WTC11 (cell line): ENCODE data around the gene PLA2G4E. TPM values are rescaled to one million over a fixed set of nuclear protein-coding genes. Genes with fewer than 3 reads are reported as not detected.

Source experiments
- ATAC-seq: fragments of 200-7000 bp; cut with Tn5 transposase; 2 replicates; pipeline ENCODE4 v1.10.0; 2021; ENCODE audit warnings: mild to moderate bottlenecking, moderate library complexity
- CTCF ChIA-PET: fragments of 300-600 bp; sonication (Branson Sonifier 250); formaldehyde crosslinking; loops from one replicate; lab custom pipeline; 2021; ENCODE audit warnings: antibody characterized with exemption; lab: Charles Lee
- POLR2A ChIA-PET: fragments of 350-600 bp; sonication (Branson Sonifier 250); formaldehyde crosslinking; loops from one replicate; lab custom pipeline; 2021; ENCODE audit warnings: antibody characterized with exemption; lab: Charles Lee
- DNase-seq: peaks from one replicate; pipeline ENCODE4 v3.0.0; 2021; ENCODE audit warnings: low spot score
- H3K27ac Mint-ChIP-seq: 2 replicates; pipeline ENCODE4 v1.8.0; 2021; ENCODE audit warnings: mixed read lengths
- H3K27me3 Mint-ChIP-seq: 2 replicates; pipeline ENCODE4 v1.8.0; 2021; ENCODE audit warnings: low read depth, mild to moderate bottlenecking, moderate library complexity, mixed read lengths
- H3K36me3 Mint-ChIP-seq: 2 replicates; pipeline ENCODE4 v1.8.0; 2021; ENCODE audit warnings: mixed read lengths
- H3K4me1 Mint-ChIP-seq: 2 replicates; pipeline ENCODE4 v1.8.0; 2022; ENCODE audit warnings: mixed read lengths
- H3K4me3 Mint-ChIP-seq: 2 replicates; pipeline ENCODE4 v1.8.0; 2021; ENCODE audit warnings: mild to moderate bottlenecking, moderate library complexity, mixed read lengths
- H3K9me3 Mint-ChIP-seq: 2 replicates; pipeline ENCODE4 v1.8.0; 2021; ENCODE audit warnings: mixed read lengths
- AFF4 ChIP-seq: sonication (generic); formaldehyde crosslinking; IDR thresholded peaks from 2 replicates; pipeline ENCODE4 v1.8.1; 2023; ENCODE audit warnings: mild to moderate bottlenecking, missing genetic modification reagents, borderline replicate concordance
- ATF1 ChIP-seq: sonication (generic); formaldehyde crosslinking; IDR thresholded peaks from 2 replicates; pipeline ENCODE4 v1.8.1; 2023; ENCODE audit warnings: mild to moderate bottlenecking, moderate library complexity, missing genetic modification reagents
- ATF3 ChIP-seq: sonication (generic); formaldehyde crosslinking; conservative IDR thresholded peaks from 2 replicates; pipeline ENCODE4 v1.8.1; 2022; ENCODE audit warnings: mild to moderate bottlenecking, missing genetic modification reagents
- ATF6 ChIP-seq: sonication (generic); formaldehyde crosslinking; IDR thresholded peaks from 2 replicates; pipeline ENCODE4 v1.8.1; 2023; ENCODE audit warnings: mild to moderate bottlenecking, missing genetic modification reagents
- ESRRA ChIP-seq: sonication (generic); formaldehyde crosslinking; IDR thresholded peaks from 2 replicates; pipeline ENCODE4 v1.8.1; 2022; ENCODE audit warnings: mild to moderate bottlenecking, missing genetic modification reagents, borderline replicate concordance
- FOXK1 ChIP-seq: sonication (generic); formaldehyde crosslinking; IDR thresholded peaks from 2 replicates; pipeline ENCODE4 v1.8.0; 2022; ENCODE audit warnings: mild to moderate bottlenecking, moderate library complexity, missing genetic modification reagents
- GABPB1 ChIP-seq: sonication (generic); formaldehyde crosslinking; IDR thresholded peaks from 2 replicates; pipeline ENCODE4 v1.8.1; 2023; ENCODE audit warnings: mild to moderate bottlenecking, missing genetic modification reagents
- GRHL2 ChIP-seq: fragments of 250-450 bp; sonication (Bioruptor Pico); IDR thresholded peaks from 2 replicates; pipeline ENCODE4 v1.8.0; 2022; ENCODE audit warnings: mild to moderate bottlenecking, moderate library complexity; ENCODE audit not compliant: insufficient replicate concordance, severe bottlenecking
- IRF2 ChIP-seq: sonication (generic); formaldehyde crosslinking; IDR thresholded peaks from 2 replicates; pipeline ENCODE4 v1.8.0; 2022; ENCODE audit warnings: low read depth, missing genetic modification reagents, borderline replicate concordance
- JAZF1 ChIP-seq: fragments of 250-450 bp; sonication (Bioruptor Pico); IDR thresholded peaks from 2 replicates; pipeline ENCODE4 v1.9.0; 2021; ENCODE audit warnings: moderate library complexity, mild to moderate bottlenecking, inconsistent platforms
- NR1H2 ChIP-seq: sonication (generic); formaldehyde crosslinking; IDR thresholded peaks from 2 replicates; pipeline ENCODE4 v1.9.0; 2021; ENCODE audit warnings: mild to moderate bottlenecking, moderate library complexity, missing genetic modification reagents
- PRDM15 ChIP-seq: sonication (generic); formaldehyde crosslinking; IDR thresholded peaks from 2 replicates; pipeline ENCODE4 v1.8.0; 2022; ENCODE audit warnings: missing genetic modification reagents
- SMAD3 ChIP-seq: sonication (generic); formaldehyde crosslinking; IDR thresholded peaks from 2 replicates; pipeline ENCODE4 v1.8.0; 2022; ENCODE audit warnings: missing genetic modification reagents, mild to moderate bottlenecking, borderline replicate concordance
- USF2 ChIP-seq: sonication (generic); formaldehyde crosslinking; IDR thresholded peaks from 2 replicates; pipeline ENCODE4 v1.8.1; 2023; ENCODE audit warnings: mild to moderate bottlenecking, missing genetic modification reagents, moderate library complexity
- ZNF121 ChIP-seq: sonication (generic); formaldehyde crosslinking; IDR thresholded peaks from 2 replicates; pipeline ENCODE4 v1.8.0; 2023; ENCODE audit warnings: missing genetic modification reagents
- ZNF317 ChIP-seq: sonication (generic); formaldehyde crosslinking; IDR thresholded peaks from 2 replicates; pipeline ENCODE4 v1.8.1; 2023; ENCODE audit warnings: low read depth, mild to moderate bottlenecking, moderate library complexity, missing genetic modification reagents, borderline replicate concordance
- total RNA-seq: library from RNA; stranded (reverse); gene quantifications from 3 replicates; pipeline ENCODE4 v1.2.3, GENCODE V29; 2021
- TF ChIP-seq, protein P1 (sequence below): fragments of 250-450 bp; sonication (Bioruptor Pico); IDR thresholded peaks from 2 replicates; pipeline ENCODE4 v2.1.2; 2022; ENCODE audit warnings: mild to moderate bottlenecking, moderate library complexity
- TF ChIP-seq, protein P2 (sequence below): sonication (generic); formaldehyde crosslinking; IDR thresholded peaks from 2 replicates; pipeline ENCODE4 v1.8.1; 2022; ENCODE audit warnings: low read depth, mild to moderate bottlenecking, moderate library complexity, missing genetic modification reagents, borderline replicate concordance
- TF ChIP-seq, protein P3 (sequence below): fragments of 250-450 bp; sonication (Bioruptor Pico); IDR thresholded peaks from 2 replicates; pipeline ENCODE4 v1.9.0; 2021; ENCODE audit warnings: moderate library complexity, mild to moderate bottlenecking, inconsistent platforms, borderline replicate concordance
- TF ChIP-seq, protein P4 (sequence below): sonication (generic); formaldehyde crosslinking; conservative IDR thresholded peaks from 2 replicates; pipeline ENCODE4 v1.8.1; 2023; ENCODE audit warnings: mild to moderate bottlenecking, low read depth, missing genetic modification reagents, moderate library complexity

PLA2G4E gene
- total RNA-seq, 1 experiment from 2014 or later: not detected

GRCh38 chr15:42068601-42069000 is 47.8 kb upstream of the PLA2G4E start:
- ATAC-seq (no peak), DNase-seq (no peak)
- CTCF ChIA-PET: interaction anchor here (1.0 to 9.2 kb wide), 10 partner anchors 12 to 340 kb away, joined by 3 to 164 read pairs (median 5); no protein-coding TSS in a partner anchor
- Mint-ChIP-seq H3K36me3 (no peaks in the 10 kb centered on the region), H3K4me3 (no peak overlapping the region), H3K27ac (no peak overlapping the region), H3K9me3 (no peaks in the 10 kb centered on the region), H3K4me1 (peaks cover 5% of the 10 kb centered on the region)
- POLR2A ChIA-PET: no interaction called here
- TF ChIP-seq FOXK1 (no peak), AFF4 (no peak), PRDM15 (CRISPR knock-in tag) (no peak), ZNF317 (CRISPR knock-in tag) (no peak), ESRRA (no peak), JAZF1 (CRISPR knock-in tag) (no peak), ATF1 (CRISPR knock-in tag) (no peak), USF2 (CRISPR knock-in tag) (no peak), ATF3 (CRISPR knock-in tag) (no peak), NR1H2 (CRISPR knock-in tag) (no peak), ATF6 (CRISPR knock-in tag) (no peak), GRHL2 (CRISPR knock-in tag) (no peak), SMAD3 (CRISPR knock-in tag) (no peak), ZNF121 (CRISPR knock-in tag) (no peak), IRF2 (CRISPR knock-in tag) (no peak), GABPB1 (no peak)
- TF ChIP-seq, protein P1, sequence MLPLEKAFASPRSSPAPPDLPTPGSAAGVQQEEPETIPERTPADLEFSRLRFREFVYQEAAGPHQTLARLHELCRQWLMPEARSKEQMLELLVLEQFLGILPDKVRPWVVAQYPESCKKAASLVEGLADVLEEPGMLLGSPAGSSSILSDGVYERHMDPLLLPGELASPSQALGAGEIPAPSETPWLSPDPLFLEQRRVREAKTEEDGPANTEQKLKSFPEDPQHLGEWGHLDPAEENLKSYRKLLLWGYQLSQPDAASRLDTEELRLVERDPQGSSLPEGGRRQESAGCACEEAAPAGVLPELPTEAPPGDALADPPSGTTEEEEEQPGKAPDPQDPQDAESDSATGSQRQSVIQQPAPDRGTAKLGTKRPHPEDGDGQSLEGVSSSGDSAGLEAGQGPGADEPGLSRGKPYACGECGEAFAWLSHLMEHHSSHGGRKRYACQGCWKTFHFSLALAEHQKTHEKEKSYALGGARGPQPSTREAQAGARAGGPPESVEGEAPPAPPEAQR: no peak
- TF ChIP-seq, protein P2, sequence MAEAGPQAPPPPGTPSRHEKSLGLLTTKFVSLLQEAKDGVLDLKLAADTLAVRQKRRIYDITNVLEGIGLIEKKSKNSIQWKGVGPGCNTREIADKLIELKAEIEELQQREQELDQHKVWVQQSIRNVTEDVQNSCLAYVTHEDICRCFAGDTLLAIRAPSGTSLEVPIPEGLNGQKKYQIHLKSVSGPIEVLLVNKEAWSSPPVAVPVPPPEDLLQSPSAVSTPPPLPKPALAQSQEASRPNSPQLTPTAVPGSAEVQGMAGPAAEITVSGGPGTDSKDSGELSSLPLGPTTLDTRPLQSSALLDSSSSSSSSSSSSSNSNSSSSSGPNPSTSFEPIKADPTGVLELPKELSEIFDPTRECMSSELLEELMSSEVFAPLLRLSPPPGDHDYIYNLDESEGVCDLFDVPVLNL: no peak
- TF ChIP-seq, protein P3, sequence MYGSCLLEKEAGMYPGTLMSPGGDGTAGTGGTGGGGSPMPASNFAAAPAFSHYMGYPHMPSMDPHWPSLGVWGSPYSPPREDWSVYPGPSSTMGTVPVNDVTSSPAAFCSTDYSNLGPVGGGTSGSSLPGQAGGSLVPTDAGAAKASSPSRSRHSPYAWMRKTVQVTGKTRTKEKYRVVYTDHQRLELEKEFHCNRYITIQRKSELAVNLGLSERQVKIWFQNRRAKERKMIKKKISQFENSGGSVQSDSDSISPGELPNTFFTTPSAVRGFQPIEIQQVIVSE (CRISPR knock-in tag): no peak
- TF ChIP-seq, protein P4, sequence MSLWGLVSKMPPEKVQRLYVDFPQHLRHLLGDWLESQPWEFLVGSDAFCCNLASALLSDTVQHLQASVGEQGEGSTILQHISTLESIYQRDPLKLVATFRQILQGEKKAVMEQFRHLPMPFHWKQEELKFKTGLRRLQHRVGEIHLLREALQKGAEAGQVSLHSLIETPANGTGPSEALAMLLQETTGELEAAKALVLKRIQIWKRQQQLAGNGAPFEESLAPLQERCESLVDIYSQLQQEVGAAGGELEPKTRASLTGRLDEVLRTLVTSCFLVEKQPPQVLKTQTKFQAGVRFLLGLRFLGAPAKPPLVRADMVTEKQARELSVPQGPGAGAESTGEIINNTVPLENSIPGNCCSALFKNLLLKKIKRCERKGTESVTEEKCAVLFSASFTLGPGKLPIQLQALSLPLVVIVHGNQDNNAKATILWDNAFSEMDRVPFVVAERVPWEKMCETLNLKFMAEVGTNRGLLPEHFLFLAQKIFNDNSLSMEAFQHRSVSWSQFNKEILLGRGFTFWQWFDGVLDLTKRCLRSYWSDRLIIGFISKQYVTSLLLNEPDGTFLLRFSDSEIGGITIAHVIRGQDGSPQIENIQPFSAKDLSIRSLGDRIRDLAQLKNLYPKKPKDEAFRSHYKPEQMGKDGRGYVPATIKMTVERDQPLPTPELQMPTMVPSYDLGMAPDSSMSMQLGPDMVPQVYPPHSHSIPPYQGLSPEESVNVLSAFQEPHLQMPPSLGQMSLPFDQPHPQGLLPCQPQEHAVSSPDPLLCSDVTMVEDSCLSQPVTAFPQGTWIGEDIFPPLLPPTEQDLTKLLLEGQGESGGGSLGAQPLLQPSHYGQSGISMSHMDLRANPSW (CRISPR knock-in tag): no peak
- TF ChIP-seq, all 79 proteins: peak for 0
- no peaks in the 10 kb centered on the region; the same call in 1 of the 2 replicates for H3K27me3 Mint-ChIP-seq
